ENCODE measurements around the gene PAPSS1. TPM values are rescaled to one million over a fixed set of nuclear protein-coding genes. Genes with fewer than 3 reads are reported as not detected.

Gene PAPSS1
- total and polyA plus RNA-seq, 9 of the 15 experiments (the other 6 are each of a cell fraction or from before 2014, with no cell fraction given) = 21.1 to 53.9 (median 41.9) TPM

GRCh38 chr4:107640197-107640596, 79.8 kb downstream of the PAPSS1 start (continued):
- TF ChIP-seq YY1 (IDR thresholded peaks at IDR 0.05; ENCODE audit: borderline replicate concordance in 1 of 3, control insufficient read depth in 1 of 3, extremely low read depth in 1 of 3, insufficient read depth in 3 of 3, insufficient read length in 1 of 3, insufficient replicate concordance in 2 of 3, low read depth in 1 of 3, low read length in 2 of 3) (no peak), ZNF3 (CRISPR knock-in tag; IDR thresholded peaks at IDR 0.05) (no peak), BCOR (IDR thresholded peaks at IDR 0.05) (no peak), NFIC (IDR thresholded peaks at IDR 0.05) (no peak), FIP1L1 (IDR thresholded peaks at IDR 0.05; ENCODE audit: low read depth, low read length, poor library complexity, severe bottlenecking) (no peak), NR2C2 (CRISPR knock-in tag; IDR thresholded peaks at IDR 0.05) (no peak), NR2C2 (tag; IDR thresholded peaks at IDR 0.05) (no peak), LCOR (CRISPR knock-in tag; IDR thresholded peaks at IDR 0.05) (no peak)
- TF ChIP-seq, protein P1, sequence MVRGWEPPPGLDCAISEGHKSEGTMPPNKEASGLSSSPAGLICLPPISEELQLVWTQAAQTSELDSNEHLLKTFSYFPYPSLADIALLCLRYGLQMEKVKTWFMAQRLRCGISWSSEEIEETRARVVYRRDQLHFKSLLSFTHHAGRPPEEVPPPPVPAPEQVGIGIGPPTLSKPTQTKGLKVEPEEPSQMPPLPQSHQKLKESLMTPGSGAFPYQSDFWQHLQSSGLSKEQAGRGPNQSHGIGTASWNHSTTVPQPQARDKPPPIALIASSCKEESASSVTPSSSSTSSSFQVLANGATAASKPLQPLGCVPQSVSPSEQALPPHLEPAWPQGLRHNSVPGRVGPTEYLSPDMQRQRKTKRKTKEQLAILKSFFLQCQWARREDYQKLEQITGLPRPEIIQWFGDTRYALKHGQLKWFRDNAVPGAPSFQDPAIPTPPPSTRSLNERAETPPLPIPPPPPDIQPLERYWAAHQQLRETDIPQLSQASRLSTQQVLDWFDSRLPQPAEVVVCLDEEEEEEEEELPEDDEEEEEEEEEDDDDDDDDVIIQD (CRISPR knock-in tag; IDR thresholded peaks at IDR 0.05) = no peak

GRCh38 chr4:107635735-107636134, 84.3 kb downstream of the PAPSS1 start:
- no peak for DNase-seq (ENCODE audit: extremely low read depth in 1 of 4, low spot score in 3 of 4)
- Histone ChIP-seq H4K20me1 (replicated peaks; ENCODE audit: control insufficient read depth, insufficient read depth, low read length) (no peaks in the 10 kb centered on the region), H3K79me2 (ENCODE audit: control insufficient read depth, insufficient read depth, low read length) (no peaks in the 10 kb centered on the region), H3K36me3 (ENCODE audit: control insufficient read depth, insufficient read depth, low read length) (peaks cover 5% of the 10 kb centered on the region; the same call in 1 of the 3 replicates), H3K4me3 (no peak overlapping the region), H3K9me1 (ENCODE audit: control insufficient read depth, insufficient read depth, low read length) (no peaks in the 10 kb centered on the region), H3K4me2 (ENCODE audit: insufficient read depth, low read length) (no peak overlapping the region), H3K27ac (ENCODE audit: extremely low read depth, low read depth, low read length) (no peak overlapping the region), H3K27me3 (ENCODE audit: control insufficient read depth in 2 of 2, insufficient read depth in 2 of 2, low read length in 2 of 2) (no peaks in the 10 kb centered on the region), H3K9ac (ENCODE audit: insufficient read depth in 1 of 2, low read depth in 2 of 2, low read length in 2 of 2) (no peak overlapping the region), H3K9me3 (replicated peaks; ENCODE audit: control insufficient read depth, insufficient read depth, low read depth, low read length) (peaks cover 4% of the 10 kb centered on the region; the same call in 1 of the 2 replicates), H3K4me1 (replicated peaks in 1 of 2; ENCODE audit: control insufficient read depth in 2 of 2, insufficient read depth in 2 of 2, low read length in 2 of 2) (no peaks in the 10 kb centered on the region; a peak in 1 of 5 replicates), H2AFZ (ENCODE audit: low read depth, low read length) (no peak overlapping the region)
- CTCF ChIA-PET (ENCODE audit: low intra/inter-chr PET ratio) = no interaction called here
- POLR2A ChIA-PET = no interaction called here
- no peak for FAIRE-seq
- WGBS (ENCODE audit: insufficient coverage, low coverage, missing lambda C conversion rate) = 49% methylated on average over 2 of the region's 2 CpGs
- ATAC-seq = no peak
- in situ Hi-C loops (cut with MboI) (no loop called here), intact Hi-C loops (cut with micrococcal nuclease) (no loop called here)
- TF ChIP-seq SRSF9 (IDR thresholded peaks at IDR 0.05; ENCODE audit: borderline replicate concordance, low read depth, low read length) (no peak), PCBP2 (IDR thresholded peaks at IDR 0.05; ENCODE audit: low read depth, low read length, poor library complexity, severe bottlenecking) (no peak), TCFL5 (CRISPR knock-in tag; conservative IDR thresholded peaks at IDR 0.05) (no peak), YBX1 (IDR thresholded peaks at IDR 0.05) (no peak), MAZ (CRISPR knock-in tag; conservative IDR thresholded peaks at IDR 0.05 in 1 of 2, IDR thresholded peaks at IDR 0.05 in 1 of 2) (no peak)
- BruUV-seq (replicated peaks) = no TSS peak

Data from K562 (cell line).